NT2/D1 (cell line): ENCODE results near the gene RNF121.

Source experiments
- SUZ12 ChIP-seq: IDR thresholded peaks from 2 replicates; pipeline ENCODE4 v1.6.1; 2011; ENCODE audit not compliant: insufficient read length, insufficient read depth; ENCODE audit errors: extremely low read depth
- YY1 ChIP-seq: IDR thresholded peaks from 2 replicates; pipeline ENCODE4 v1.6.1; 2011; ENCODE audit not compliant: insufficient read length, insufficient read depth
- ZNF274 ChIP-seq: IDR thresholded peaks from 2 replicates; pipeline ENCODE4 v1.6.1; 2011; ENCODE audit warnings: mild to moderate bottlenecking, low read depth, low read length

DNA sequence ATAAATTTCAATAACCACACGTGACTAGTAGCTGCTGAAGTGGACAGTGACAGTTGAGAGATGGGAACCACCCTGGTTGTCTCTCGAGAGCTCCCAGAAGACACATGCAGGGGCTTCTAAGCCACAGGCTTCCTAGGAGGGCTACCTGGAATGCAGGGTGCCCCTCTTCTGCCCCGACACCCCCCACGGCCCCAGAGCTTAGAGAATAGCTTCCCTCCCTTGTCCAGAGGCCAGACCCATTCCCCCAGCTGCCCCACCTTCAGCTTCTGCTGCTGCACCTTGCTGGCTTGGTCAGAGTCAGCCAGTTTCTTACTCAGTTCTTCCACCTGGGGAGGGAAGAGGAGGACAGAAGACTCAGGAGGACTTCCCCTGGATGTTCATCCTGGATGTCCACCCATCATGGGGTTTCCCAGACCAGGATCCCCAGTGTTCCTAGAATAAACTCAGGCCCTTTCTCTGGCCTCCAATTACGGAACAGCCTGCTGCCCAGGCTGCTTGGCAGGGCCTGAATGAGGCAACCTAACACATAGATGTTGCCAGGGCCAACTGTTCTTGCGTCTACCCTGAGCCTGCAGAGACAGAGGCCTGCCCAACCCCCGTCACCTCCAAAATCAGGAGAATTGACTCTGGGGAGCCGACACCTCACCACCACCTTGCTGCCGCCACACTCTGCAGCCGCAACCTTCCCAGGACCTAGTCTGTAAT, 81.8 kb downstream of the RNF121 start:
- TF ChIP-seq ZNF274 (no peak), YY1 (no peak), SUZ12 (no peak)
